Progenitor cell of endocrine pancreas (in vitro differentiated cells): ENCODE results near the gene SULT2A1. TPM values are rescaled to one million over a fixed set of nuclear protein-coding genes. Genes with fewer than 3 reads are reported as not detected.

Source experiments
- DNase-seq: peaks from one replicate; pipeline ENCODE4 v3.0.0; 2021; ENCODE audit warnings: low spot score; ENCODE audit not compliant: unreplicated experiment
- H3K27ac Mint-ChIP-seq: 2 replicates; pipeline ENCODE4 v1.8.0; 2021; ENCODE audit warnings: mild to moderate bottlenecking, moderate library complexity, mixed read lengths
- H3K27me3 Mint-ChIP-seq: 2 replicates; pipeline ENCODE4 v1.8.0; 2021; ENCODE audit warnings: mixed read lengths
- H3K36me3 Mint-ChIP-seq: 2 replicates; pipeline ENCODE4 v1.8.0; 2022; ENCODE audit warnings: mixed read lengths; ENCODE audit not compliant: insufficient read depth
- H3K4me1 Mint-ChIP-seq: 2 replicates; pipeline ENCODE4 v1.8.0; 2021; ENCODE audit warnings: low read depth, mixed read lengths
- H3K4me3 Mint-ChIP-seq: 2 replicates; pipeline ENCODE4 v1.8.0; 2021; ENCODE audit warnings: low read depth, mild to moderate bottlenecking, moderate library complexity, mixed read lengths
- H3K9me3 Mint-ChIP-seq: 2 replicates; pipeline ENCODE4 v1.8.0; 2021; ENCODE audit warnings: low read depth, mixed read lengths
- total RNA-seq: library from RNA; stranded (reverse); gene quantifications from 2 replicates; pipeline ENCODE4 v1.2.1, GENCODE V29; 2021
- TF ChIP-seq, protein P1 (sequence below): fragments of 200-600 bp; sonication (generic); IDR thresholded peaks from one replicate; pipeline ENCODE4 v1.5.0; 2021; ENCODE audit warnings: antibody characterized with exemption, mild to moderate bottlenecking; ENCODE audit not compliant: unreplicated experiment

The SULT2A1 gene
- total RNA-seq, 1 donor from 2014 or later: not detected

GRCh38 chr19:47836038-47836437 lies 50.1 kb downstream of the SULT2A1 start:
- Mint-ChIP-seq H3K27ac (no peak overlapping the region), H3K9me3 (no peaks in the 10 kb centered on the region), H3K4me1 (peaks cover 6% of the 10 kb centered on the region), H3K4me3 (no peak overlapping the region), H3K27me3 (peaks cover 3% of the 10 kb centered on the region), H3K36me3 (no peaks in the 10 kb centered on the region)
- TF ChIP-seq, protein P1, sequence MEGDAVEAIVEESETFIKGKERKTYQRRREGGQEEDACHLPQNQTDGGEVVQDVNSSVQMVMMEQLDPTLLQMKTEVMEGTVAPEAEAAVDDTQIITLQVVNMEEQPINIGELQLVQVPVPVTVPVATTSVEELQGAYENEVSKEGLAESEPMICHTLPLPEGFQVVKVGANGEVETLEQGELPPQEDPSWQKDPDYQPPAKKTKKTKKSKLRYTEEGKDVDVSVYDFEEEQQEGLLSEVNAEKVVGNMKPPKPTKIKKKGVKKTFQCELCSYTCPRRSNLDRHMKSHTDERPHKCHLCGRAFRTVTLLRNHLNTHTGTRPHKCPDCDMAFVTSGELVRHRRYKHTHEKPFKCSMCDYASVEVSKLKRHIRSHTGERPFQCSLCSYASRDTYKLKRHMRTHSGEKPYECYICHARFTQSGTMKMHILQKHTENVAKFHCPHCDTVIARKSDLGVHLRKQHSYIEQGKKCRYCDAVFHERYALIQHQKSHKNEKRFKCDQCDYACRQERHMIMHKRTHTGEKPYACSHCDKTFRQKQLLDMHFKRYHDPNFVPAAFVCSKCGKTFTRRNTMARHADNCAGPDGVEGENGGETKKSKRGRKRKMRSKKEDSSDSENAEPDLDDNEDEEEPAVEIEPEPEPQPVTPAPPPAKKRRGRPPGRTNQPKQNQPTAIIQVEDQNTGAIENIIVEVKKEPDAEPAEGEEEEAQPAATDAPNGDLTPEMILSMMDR: no peak
- no peak for DNase-seq

GRCh38 chr19:47832723-47833122 lies 53.4 kb downstream of the SULT2A1 start:
- TF ChIP-seq, protein P1: no peak
- no peak for DNase-seq
- Mint-ChIP-seq H3K4me3 (no peak overlapping the region), H3K27me3 (no peaks in the 10 kb centered on the region), H3K36me3 (no peaks in the 10 kb centered on the region), H3K9me3 (no peaks in the 10 kb centered on the region), H3K27ac (no peak overlapping the region), H3K4me1 (peaks cover 3% of the 10 kb centered on the region)

GRCh38 chr19:47826800-47827199 lies 59.3 kb downstream of the SULT2A1 start:
- DNase-seq: no peak
- Mint-ChIP-seq H3K27ac (no peak overlapping the region), H3K36me3 (no peaks in the 10 kb centered on the region), H3K4me3 (no peak overlapping the region), H3K27me3 (peaks cover 14% of the 10 kb centered on the region), H3K9me3 (no peaks in the 10 kb centered on the region), H3K4me1 (peaks cover 6% of the 10 kb centered on the region)
- TF ChIP-seq, protein P1: no peak

DNA sequence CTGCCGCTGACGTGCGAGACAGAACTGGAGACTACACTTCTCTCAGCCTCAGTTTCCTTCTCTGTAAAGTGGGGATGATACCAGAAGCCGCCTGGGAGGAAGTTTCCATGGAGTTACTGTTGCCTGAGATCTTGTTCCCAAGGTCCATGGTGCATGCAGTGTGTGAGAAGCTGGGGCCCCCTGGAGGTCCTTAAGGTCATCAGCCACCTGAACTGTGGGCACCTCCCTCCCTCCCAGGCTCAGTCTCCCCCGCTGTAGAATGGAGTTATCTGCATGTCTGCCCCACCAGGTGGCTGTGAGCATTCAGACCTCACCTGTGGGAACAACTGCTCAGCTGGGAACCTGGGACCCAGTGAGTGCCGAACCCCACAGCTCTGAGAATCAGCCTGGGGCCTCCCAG lies 61.7 kb downstream of the SULT2A1 start:
- no peak overlapping the region for H3K27ac Mint-ChIP-seq
- no peak overlapping the region for H3K4me3 Mint-ChIP-seq
- TF ChIP-seq, protein P1: no peak
- peaks cover 33% of the 10 kb centered on the region for H3K27me3 Mint-ChIP-seq
- H3K4me1 Mint-ChIP-seq: peaks cover 12% of the 10 kb centered on the region
- no peaks in the 10 kb centered on the region for H3K9me3 Mint-ChIP-seq
- no peaks in the 10 kb centered on the region for H3K36me3 Mint-ChIP-seq
- DNase-seq: no peak

GRCh38 chr19:47821460-47822020 lies 64.6 kb downstream of the SULT2A1 start, which contains the start of gene CRX:
Gene CRX, plus strand, starts transcription at chr19:47821937. Its CDS starts 12,507 bp downstream, at chr19:47834444.
- Mint-ChIP-seq H3K27me3 (peaks cover 40% of the 10 kb centered on the region), H3K27ac (peak within 1 kb of the TSS; percentile 81), H3K36me3 (no peaks in the 10 kb centered on the region), H3K4me1 (peaks cover 11% of the 10 kb centered on the region), H3K4me3 (no peak within 1 kb of the TSS), H3K9me3 (no peaks in the 10 kb centered on the region)
- DNase-seq: no peak
- TF ChIP-seq, protein P1: no peak

Other genes starting within 250 kb of the SULT2A1 start
- 0.41 and 0.64 TPM in 2 replicates for gene EHD2, start 172.9 kb downstream of the SULT2A1 start, total RNA-seq
- 301 and 312 TPM in 2 replicates for gene NOP53, start 140.8 kb downstream of the SULT2A1 start, total RNA-seq
- gene SELENOW, start 107.6 kb downstream of the SULT2A1 start, total RNA-seq: 342 and 392 TPM in 2 replicates
- gene TPRX1, start 81.8 kb downstream of the SULT2A1 start, total RNA-seq: not detected in 2 replicates
- not detected in 2 replicates for gene CRX, start 64.4 kb downstream of the SULT2A1 start, total RNA-seq
- not detected in 2 replicates for gene TPRX2, start 27.1 kb downstream of the SULT2A1 start, total RNA-seq
- gene BSPH1, start 105.9 kb upstream of the SULT2A1 start, total RNA-seq: not detected in 2 replicates
- gene ELSPBP1, start 108.3 kb upstream of the SULT2A1 start, total RNA-seq: not detected in 2 replicates
- not detected in 2 replicates for gene CABP5, start 157.8 kb upstream of the SULT2A1 start, total RNA-seq
- 0.26 and 0.93 TPM in 2 replicates for gene PLA2G4C, start 224.5 kb upstream of the SULT2A1 start, total RNA-seq